HG03066 (cell line): ENCODE measurements around the gene TPPP3.

Experiments
- ATAC-seq: cut with Tn5 transposase; IDR thresholded peaks from one replicate; pipeline ENCODE4 v1.9.1; 2021; ENCODE audit warnings: low read depth; ENCODE audit not compliant: unreplicated experiment

The TPPP3 gene

GRCh38 chr16:67393111-67393787, at the start of gene TPPP3:
Gene TPPP3 (minus strand): TSS chr16:67393498. CDS start chr16:67391111, 2,387 bp downstream.
- no peak for ATAC-seq

- no peak for ATAC-seq
Observed at GRCh38 chr16:67442581-67443255, 49.4 kb upstream of the TPPP3 start.

GRCh38 chr16:67441907-67442306, 48.6 kb upstream of the TPPP3 start:
- ATAC-seq = no peak

GRCh38 chr16:67441271-67441753, 48.0 kb upstream of the TPPP3 start:
- no peak for ATAC-seq

GRCh38 chr16:67438824-67439393, 45.6 kb upstream of the TPPP3 start:
- ATAC-seq = no peak

GRCh38 chr16:67438098-67438791, 44.9 kb upstream of the TPPP3 start:
- no peak for ATAC-seq

- ATAC-seq = no peak
Observed at GRCh38 chr16:67437513-67437912, 44.2 kb upstream of the TPPP3 start.

GRCh38 chr16:67436640-67437193, 43.4 kb upstream of the TPPP3 start:
- ATAC-seq = no peak

- ATAC-seq = no peak
Observed at GRCh38 chr16:67435758-67436164, 42.5 kb upstream of the TPPP3 start.

- ATAC-seq = no peak
Observed at GRCh38 chr16:67433131-67433719, 39.9 kb upstream of the TPPP3 start.

- no peak for ATAC-seq
Observed at GRCh38 chr16:67432506-67432890, 39.2 kb upstream of the TPPP3 start.

GRCh38 chr16:67431775-67432505, 38.6 kb upstream of the TPPP3 start:
- ATAC-seq = no peak

GRCh38 chr16:67430977-67431774, 37.9 kb upstream of the TPPP3 start, which contains the start of gene HSD11B2:
Gene HSD11B2 (plus strand): TSS chr16:67431121. CDS start chr16:67431249, 128 bp downstream.
- ATAC-seq = no peak

- no peak for ATAC-seq
Observed at GRCh38 chr16:67430504-67430976, 37.2 kb upstream of the TPPP3 start.

GRCh38 chr16:67429799-67430503, 36.7 kb upstream of the TPPP3 start:
- no peak for ATAC-seq

- no peak for ATAC-seq
Observed at GRCh38 chr16:67429053-67429798, 35.9 kb upstream of the TPPP3 start.

GRCh38 chr16:67428146-67428731, 34.9 kb upstream of the TPPP3 start:
- no peak for ATAC-seq
